ENCODE data around the gene HGD. TPM values are rescaled to one million over a fixed set of nuclear protein-coding genes. Genes with fewer than 3 reads are reported as not detected.
"Not testable (repeated sequence)": the region's sequence is repeated elsewhere in the genome, so short reads cannot be mapped to it uniquely, and the experiment has no call there.

The HGD gene
- total RNA-seq, 1 experiment from 2014 or later = 0.33 TPM

GRCh38 chr3:120640231-120640630 is 41.8 kb downstream of the HGD start:
- Histone ChIP-seq H4K91ac (ENCODE audit: insufficient read length, low read depth, low read length) (no peak overlapping the region), H3T11ph (ENCODE audit: low read length) (no peak overlapping the region), H2BK15ac (ENCODE audit: low read depth, low read length) (no peak overlapping the region), H2BK20ac (ENCODE audit: low read depth, low read length, poor library complexity, severe bottlenecking) (no peak overlapping the region), H3K23me2 (ENCODE audit: insufficient read length, low read depth, low read length, poor library complexity, severe bottlenecking) (no peaks in the 10 kb centered on the region), H3K9me3 (ENCODE audit: control insufficient read depth, low read depth, low read length) (no peaks in the 10 kb centered on the region), H4K8ac (replicated peaks; ENCODE audit: insufficient read length, low read depth, low read length) (no peak overlapping the region), H3K79me1 (ENCODE audit: insufficient read depth, low read depth, low read length, poor library complexity, severe bottlenecking) (no peaks in the 10 kb centered on the region), H3K4ac (ENCODE audit: low read depth, low read length) (no peak overlapping the region), H3K4me1 (ENCODE audit: insufficient read depth, low read length) (no peaks in the 10 kb centered on the region), H3K79me2 (ENCODE audit: insufficient read depth, low read length) (no peaks in the 10 kb centered on the region), H3K56ac (ENCODE audit: insufficient read length, low read depth, low read length) (no peak overlapping the region), H3K23ac (ENCODE audit: insufficient read length, low read depth, low read length) (no peak overlapping the region), H2BK120ac (ENCODE audit: low read depth, low read length, poor library complexity, severe bottlenecking) (no peak overlapping the region), H3K14ac (ENCODE audit: insufficient read depth, low read length) (no peak overlapping the region), H3K9ac (ENCODE audit: extremely low read depth, insufficient read length, low read length) (no peak overlapping the region), H2BK5ac (ENCODE audit: insufficient read length, low read length) (no peak overlapping the region), H4K5ac (ENCODE audit: insufficient read length, low read depth, low read length) (no peak overlapping the region), H4K20me1 (ENCODE audit: control insufficient read depth, insufficient read depth, insufficient read length) (no peaks in the 10 kb centered on the region), H2BK12ac (ENCODE audit: insufficient read length, low read depth, low read length) (no peak overlapping the region), H2AK5ac (ENCODE audit: insufficient read length, low read length) (no peak overlapping the region), H3K27me3 (ENCODE audit: insufficient read depth, low read length) (no peaks in the 10 kb centered on the region), H3K27ac (ENCODE audit: insufficient read length, low read depth, low read length) (no peak overlapping the region), H3K18ac (ENCODE audit: insufficient read length, low read depth, low read length) (no peak overlapping the region), H2AFZ (ENCODE audit: low read length) (no peak overlapping the region), H3K4me2 (ENCODE audit: insufficient read depth, insufficient read length, low read length) (no peak overlapping the region)
- H3K4me3 Mint-ChIP-seq = no peak overlapping the region
- peaks cover 12 to 15% of the 10 kb centered on the region in 2 experiments for H3K4me1 Mint-ChIP-seq
- TF ChIP-seq CTCF (conservative IDR thresholded peaks at IDR 0.05) = no peak
- peaks cover 4 to 8% of the 10 kb centered on the region in 2 experiments; a peak in 4 of 5 replicates for H3K9me3 Mint-ChIP-seq
- WGBS (ENCODE audit: extremely low coverage, insufficient read length, low lambda C conversion rate) = no CpG with 5 or more reads among the region's 1 CpG
- H3K27ac Mint-ChIP-seq = no peak overlapping the region
- no peaks in the 10 kb centered on the region for H3K27me3 Mint-ChIP-seq (ENCODE audit: low read depth)
- no peak for DNase-seq
- H3K36me3 Mint-ChIP-seq (ENCODE audit: insufficient read depth in 1 of 3, low read depth in 3 of 3) = peaks cover 3 to 10% (median 5%) of the 10 kb centered on the region in 3 experiments; a peak in 4 of 7 replicates

- H4K5ac ChIP-seq (ENCODE audit: insufficient read length, low read depth, low read length); H3K9ac ChIP-seq (ENCODE audit: extremely low read depth, insufficient read length, low read length); H3K79me1 ChIP-seq (ENCODE audit: insufficient read depth, low read depth, low read length, poor library complexity, severe bottlenecking); H3K23ac ChIP-seq (ENCODE audit: insufficient read length, low read depth, low read length); H3K9me3 Mint-ChIP-seq; H3K56ac ChIP-seq (ENCODE audit: insufficient read length, low read depth, low read length); H3K79me2 ChIP-seq (ENCODE audit: insufficient read depth, low read length); H3K27me3 Mint-ChIP-seq (ENCODE audit: low read depth); H4K91ac ChIP-seq (ENCODE audit: insufficient read length, low read depth, low read length); H2BK120ac ChIP-seq (ENCODE audit: low read depth, low read length, poor library complexity, severe bottlenecking); H3K9me3 ChIP-seq (ENCODE audit: control insufficient read depth, low read depth, low read length); H3K27ac Mint-ChIP-seq; H3T11ph ChIP-seq (ENCODE audit: low read length); H4K8ac ChIP-seq (replicated peaks; ENCODE audit: insufficient read length, low read depth, low read length); DNase-seq; H2BK12ac ChIP-seq (ENCODE audit: insufficient read length, low read depth, low read length); H3K27ac ChIP-seq (ENCODE audit: insufficient read length, low read depth, low read length); H3K4me1 ChIP-seq (ENCODE audit: insufficient read depth, low read length); H3K14ac ChIP-seq (ENCODE audit: insufficient read depth, low read length); H3K27me3 ChIP-seq (ENCODE audit: insufficient read depth, low read length); H2BK5ac ChIP-seq (ENCODE audit: insufficient read length, low read length); H3K4me1 Mint-ChIP-seq; H3K4me3 Mint-ChIP-seq; H2BK20ac ChIP-seq (ENCODE audit: low read depth, low read length, poor library complexity, severe bottlenecking); H4K20me1 ChIP-seq (ENCODE audit: control insufficient read depth, insufficient read depth, insufficient read length); H3K18ac ChIP-seq (ENCODE audit: insufficient read length, low read depth, low read length); H2AFZ ChIP-seq (ENCODE audit: low read length); H3K4ac ChIP-seq (ENCODE audit: low read depth, low read length); H2BK15ac ChIP-seq (ENCODE audit: low read depth, low read length); H2AK5ac ChIP-seq (ENCODE audit: insufficient read length, low read length); H3K4me2 ChIP-seq (ENCODE audit: insufficient read depth, insufficient read length, low read length); H3K23me2 ChIP-seq (ENCODE audit: insufficient read length, low read depth, low read length, poor library complexity, severe bottlenecking): not testable (repeated sequence)
- WGBS (ENCODE audit: extremely low coverage, insufficient read length, low lambda C conversion rate) = no CpG with 5 or more reads among the region's 4 CpGs
- H3K36me3 Mint-ChIP-seq (ENCODE audit: insufficient read depth in 1 of 3, low read depth in 3 of 3) = peaks cover 3 to 10% (median 5%) of the 10 kb centered on the region in 3 experiments; a peak in 4 of 7 replicates
Observed at GRCh38 chr3:120638820-120639219, 43.2 kb downstream of the HGD start.
